GM15510 (cell line): ENCODE data around the gene MYZAP.

ENCODE experiments used
- POLR2A ChIP-seq: IDR thresholded peaks from 3 replicates; pipeline ENCODE4 v1.6.1; 2011; ENCODE audit warnings: borderline replicate concordance; ENCODE audit not compliant: insufficient read length; ENCODE audit errors: extremely low read depth

MYZAP gene, protein sequence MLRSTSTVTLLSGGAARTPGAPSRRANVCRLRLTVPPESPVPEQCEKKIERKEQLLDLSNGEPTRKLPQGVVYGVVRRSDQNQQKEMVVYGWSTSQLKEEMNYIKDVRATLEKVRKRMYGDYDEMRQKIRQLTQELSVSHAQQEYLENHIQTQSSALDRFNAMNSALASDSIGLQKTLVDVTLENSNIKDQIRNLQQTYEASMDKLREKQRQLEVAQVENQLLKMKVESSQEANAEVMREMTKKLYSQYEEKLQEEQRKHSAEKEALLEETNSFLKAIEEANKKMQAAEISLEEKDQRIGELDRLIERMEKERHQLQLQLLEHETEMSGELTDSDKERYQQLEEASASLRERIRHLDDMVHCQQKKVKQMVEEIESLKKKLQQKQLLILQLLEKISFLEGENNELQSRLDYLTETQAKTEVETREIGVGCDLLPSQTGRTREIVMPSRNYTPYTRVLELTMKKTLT

GRCh38 chr15:57591822-57592367 is at the start of gene MYZAP:
Gene MYZAP, plus strand, starts transcription at chr15:57591904. Its CDS starts 131 bp downstream, at chr15:57592035.
- no peak for TF ChIP-seq POLR2A

- no peak for TF ChIP-seq POLR2A
Measured at GRCh38 chr15:57542505-57542817, 49.2 kb upstream of the MYZAP start.

DNA sequence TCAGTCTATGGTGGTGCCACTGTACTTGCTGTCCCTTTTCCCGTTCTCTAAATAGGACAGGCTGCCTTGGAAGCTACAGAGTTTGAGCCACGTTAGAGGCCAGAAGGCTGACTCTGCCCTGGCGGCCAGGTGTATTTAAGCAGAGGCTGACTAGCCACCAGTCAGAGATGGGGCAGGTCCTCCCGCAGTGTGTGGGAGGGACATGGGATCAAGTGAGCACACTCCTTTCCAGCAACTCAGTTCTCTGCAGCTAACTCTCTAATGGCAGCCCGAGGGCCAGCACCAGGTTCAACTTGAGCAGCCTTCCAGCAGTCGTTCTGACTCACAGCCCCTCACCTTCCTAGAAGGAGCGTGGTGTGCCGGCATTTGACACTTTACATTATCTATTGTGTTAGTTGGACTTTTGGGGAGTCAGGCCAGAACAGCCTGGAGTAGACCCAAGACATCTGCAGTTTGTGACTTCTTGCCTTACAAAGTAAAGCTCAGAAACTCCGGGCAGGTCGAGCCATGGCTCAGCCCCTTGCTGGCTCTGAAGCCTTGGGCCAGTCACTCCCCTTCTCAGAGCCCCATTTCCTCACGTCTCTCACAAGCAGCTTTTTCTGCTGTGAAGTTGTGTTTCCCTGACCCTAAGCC is 46.7 kb upstream of the MYZAP start:
- TF ChIP-seq POLR2A = no peak

DNA sequence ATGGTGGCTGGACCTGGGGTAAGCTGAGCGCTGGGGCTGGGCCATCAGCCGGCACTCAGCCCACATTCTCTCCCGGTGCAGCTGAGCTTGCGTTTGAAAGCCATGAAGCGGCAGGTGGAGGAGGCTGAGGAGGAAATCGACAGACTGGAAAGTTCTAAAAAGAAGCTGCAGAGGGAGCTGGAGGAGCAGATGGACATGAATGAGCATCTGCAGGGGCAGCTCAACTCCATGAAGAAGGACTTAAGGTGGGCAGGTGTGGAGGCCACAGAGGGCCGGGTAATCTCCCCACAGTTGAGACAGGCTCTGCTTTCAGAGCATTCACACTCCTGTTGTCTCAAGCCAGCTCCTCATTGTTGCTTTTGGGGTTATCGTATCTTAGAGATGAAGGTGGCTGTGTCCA is 45.7 kb upstream of the MYZAP start:
- no peak for TF ChIP-seq POLR2A

- no peak for TF ChIP-seq POLR2A
Measured at GRCh38 chr15:57547243-57547755, 44.4 kb upstream of the MYZAP start.

DNA sequence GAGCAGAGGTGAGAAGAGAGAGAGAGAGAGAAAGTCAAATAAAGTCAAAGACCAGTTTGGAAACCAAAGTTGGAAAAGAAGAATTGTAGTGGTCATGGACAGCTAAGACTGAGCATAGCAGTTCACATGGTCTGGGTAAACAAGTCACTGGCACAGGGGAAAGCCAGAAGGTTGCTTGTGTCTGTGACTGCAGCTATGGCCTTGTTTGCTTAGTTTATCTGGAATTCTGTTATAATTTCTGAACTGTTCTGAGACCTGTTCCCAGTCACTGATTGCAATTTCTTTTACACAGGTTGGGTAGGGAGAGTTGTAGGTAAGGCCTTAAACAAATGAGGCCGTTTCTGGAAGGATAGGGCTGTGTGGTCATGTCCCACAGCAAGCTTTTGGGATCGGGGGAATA is 43.4 kb upstream of the MYZAP start:
- TF ChIP-seq POLR2A = no peak

GRCh38 chr15:57548835-57549234 is 42.9 kb upstream of the MYZAP start:
- no peak for TF ChIP-seq POLR2A

DNA sequence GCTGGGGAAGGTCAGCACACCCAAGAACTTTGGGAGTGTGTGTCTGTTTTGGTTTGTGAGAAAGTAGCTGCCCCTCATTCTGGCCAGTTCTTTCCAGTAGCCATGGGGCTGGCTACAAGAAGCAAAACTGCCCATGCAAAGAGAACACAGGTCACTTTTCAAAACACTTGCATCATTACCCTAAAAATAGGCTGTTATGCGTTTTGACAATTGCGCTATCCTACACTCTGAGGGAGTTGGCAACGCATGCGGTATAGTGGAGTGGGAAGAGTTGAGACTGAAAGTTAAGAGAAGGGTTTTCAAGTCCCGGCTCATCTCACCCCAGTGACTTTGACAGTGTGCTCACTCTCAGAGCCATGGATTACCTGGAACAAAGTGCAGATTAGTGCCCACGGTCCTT is 41.8 kb upstream of the MYZAP start:
- no peak for TF ChIP-seq POLR2A

DNA sequence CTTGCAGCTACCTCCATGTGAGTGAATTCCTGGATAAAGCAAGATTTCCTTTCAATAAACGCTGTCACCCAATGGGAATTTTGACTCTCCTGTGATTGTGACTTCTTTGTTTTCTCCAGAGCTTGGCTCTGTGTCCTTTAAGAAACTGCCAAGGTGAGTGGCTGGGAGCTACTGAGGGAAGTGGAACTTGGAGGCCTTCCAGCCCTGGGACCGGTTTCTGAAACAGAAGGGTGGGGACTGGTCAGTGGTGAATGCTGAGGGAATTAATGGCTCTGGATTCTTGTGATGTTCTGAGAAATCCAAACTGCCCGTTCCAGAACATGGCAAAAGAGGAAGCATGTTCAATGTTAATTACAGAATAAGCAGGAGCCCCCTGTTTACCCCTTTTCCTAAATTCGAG is 41.1 kb upstream of the MYZAP start:
- TF ChIP-seq POLR2A = no peak

DNA sequence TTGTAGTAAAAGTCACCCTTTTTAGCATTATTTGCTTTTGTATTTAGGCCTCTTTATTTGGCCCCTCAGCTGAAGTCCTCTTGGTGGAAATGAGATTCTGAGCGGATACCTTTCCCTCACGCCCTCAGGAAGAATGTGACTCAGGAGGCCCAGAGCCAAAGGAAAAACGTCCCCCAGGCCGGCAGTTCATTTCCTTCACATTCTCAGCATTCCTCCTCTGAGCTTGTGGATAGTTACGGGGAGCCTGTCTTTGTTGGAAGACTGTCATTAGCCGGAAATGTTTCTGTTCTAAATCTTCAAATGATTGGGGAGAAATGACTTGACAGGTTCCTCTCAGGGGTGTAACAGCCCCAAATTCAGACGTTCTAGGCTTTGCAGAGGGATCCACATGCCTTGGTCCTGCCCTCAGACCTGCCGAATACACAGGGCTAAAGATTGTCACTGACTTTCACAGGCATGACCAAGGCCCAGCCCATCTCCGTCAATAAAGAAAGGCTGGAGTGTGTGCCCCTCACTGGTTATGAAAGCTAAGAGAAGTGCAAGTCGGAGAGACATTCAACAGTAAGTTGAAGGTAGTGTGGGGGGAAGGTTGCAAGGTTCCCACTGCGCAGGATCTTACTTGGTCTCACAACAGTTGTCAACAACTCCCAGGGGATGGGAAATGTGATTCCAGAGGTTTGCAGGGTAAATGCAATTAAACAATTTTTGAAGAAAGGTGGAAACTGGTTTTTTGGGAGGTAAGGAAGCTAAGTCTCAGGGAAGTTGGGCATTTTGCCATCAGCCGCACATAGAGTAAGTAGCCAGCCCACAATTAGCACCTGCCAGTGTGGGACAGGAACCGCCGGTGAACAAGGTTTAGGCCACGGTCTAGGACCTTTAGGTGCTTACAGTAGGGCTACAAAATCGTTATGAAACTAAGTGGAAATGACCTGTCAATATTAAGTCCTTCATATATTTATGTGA is 39.7 kb upstream of the MYZAP start:
- no peak for TF ChIP-seq POLR2A

DNA sequence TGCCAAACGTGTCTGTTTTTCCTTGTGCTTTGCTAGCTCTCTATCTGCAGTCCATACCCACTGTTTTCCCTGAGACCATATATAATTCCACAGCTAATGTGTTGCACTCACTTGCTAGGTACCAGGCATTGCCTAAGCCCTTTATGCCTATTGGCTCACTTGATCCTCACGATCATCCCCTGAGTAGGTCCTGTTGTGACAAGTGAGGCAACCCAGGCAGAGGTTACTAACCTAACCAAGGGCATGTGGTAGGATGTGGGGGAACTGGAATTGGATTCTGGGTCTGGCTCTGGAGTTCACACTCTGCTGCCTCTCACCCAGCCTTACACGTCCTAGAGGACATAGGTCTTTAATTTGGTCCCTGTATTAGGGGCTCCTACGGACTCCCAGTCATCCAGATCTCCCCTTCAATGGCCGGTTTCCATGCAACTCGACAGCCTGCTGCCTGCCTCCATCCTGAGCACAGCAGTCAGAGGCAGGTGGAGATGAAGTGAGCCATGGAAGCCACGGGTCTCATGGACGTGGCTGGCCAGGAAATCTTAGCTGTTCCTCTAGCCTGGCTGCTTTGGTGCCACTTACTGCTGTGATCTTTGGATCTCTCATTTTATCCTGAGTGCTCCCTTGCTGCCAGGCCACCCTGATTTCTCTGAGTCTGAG is 38.9 kb upstream of the MYZAP start:
- no peak for TF ChIP-seq POLR2A

- no peak for TF ChIP-seq POLR2A
Measured at GRCh38 chr15:57553526-57553925, 38.2 kb upstream of the MYZAP start.

- TF ChIP-seq POLR2A = no peak
Measured at GRCh38 chr15:57554063-57554811, 37.5 kb upstream of the MYZAP start.
